Karpas-422 (cell line): ENCODE data around the gene RASSF4. TPM values are rescaled to one million over a fixed set of nuclear protein-coding genes. Genes with fewer than 3 reads are reported as not detected.

Experiments used
- DNase-seq: peaks from one replicate; pipeline ENCODE4 v3.0.0-alpha.2; 2015
- H2AFZ ChIP-seq: fragments of 200-600 bp; sonication (generic); 2 replicates; pipeline ENCODE4 v1.6.1; 2014; ENCODE audit warnings: antibody characterized with exemption, low read length, mixed read lengths
- H3K27ac ChIP-seq: fragments of 200-600 bp; sonication (generic); 2 replicates; pipeline ENCODE4 v1.5.1; 2014; ENCODE audit warnings: mild to moderate bottlenecking, low read length, moderate library complexity
- H3K27me3 ChIP-seq: fragments of 200-600 bp; sonication (generic); 2 replicates; pipeline ENCODE4 v1.6.1; 2014; ENCODE audit warnings: low read length, mixed read lengths
- H3K36me3 ChIP-seq: fragments of 200-600 bp; sonication (generic); 2 replicates; pipeline ENCODE4 v1.6.1; 2014; ENCODE audit warnings: low read length, mixed read lengths; ENCODE audit not compliant: insufficient read depth
- H3K4me1 ChIP-seq: fragments of 200-600 bp; sonication (generic); 2 replicates; pipeline ENCODE4 v1.6.1; 2014; ENCODE audit warnings: mild to moderate bottlenecking, low read length, mixed read lengths
- H3K4me2 ChIP-seq: fragments of 200-600 bp; sonication (generic); 2 replicates; pipeline ENCODE4 v1.6.1; 2014; ENCODE audit warnings: low read length, low read depth, mild to moderate bottlenecking; ENCODE audit not compliant: poor library complexity, severe bottlenecking
- H3K4me3 ChIP-seq: fragments of 200-600 bp; sonication (generic); 2 replicates; pipeline ENCODE4 v1.5.1; 2014; ENCODE audit warnings: mild to moderate bottlenecking, antibody characterized with exemption, low read length, mixed read lengths
- H3K79me2 ChIP-seq: fragments of 200-600 bp; sonication (generic); 2 replicates; pipeline ENCODE4 v1.6.1; 2014; ENCODE audit warnings: mild to moderate bottlenecking, low read length, mixed read lengths
- H3K9ac ChIP-seq: fragments of 200-600 bp; sonication (generic); 2 replicates; pipeline ENCODE4 v1.6.0; 2014; ENCODE audit warnings: low read length
- H3K9me2 ChIP-seq: fragments of 200-600 bp; sonication (generic), shearing (Covaris generic); replicated peaks from 2 replicates; pipeline ENCODE4 v1.6.0; 2014; ENCODE audit warnings: mild to moderate bottlenecking, low read length, moderate library complexity; ENCODE audit not compliant: insufficient read depth
- H3K9me3 ChIP-seq: fragments of 300-700, 200-600 bp; sonication (generic); 2 replicates; pipeline ENCODE4 v1.6.1; 2014; ENCODE audit warnings: low read length, mixed read lengths
- H4K20me1 ChIP-seq: fragments of 200-600 bp; sonication (generic); 2 replicates; pipeline ENCODE4 v1.6.1; 2014; ENCODE audit warnings: mild to moderate bottlenecking, antibody characterized with exemption, low read length, low read depth; ENCODE audit not compliant: insufficient read depth
- total RNA-seq: library from RNA; depleted of rRNA; stranded (reverse); fragments of >200 nt; shearing (Covaris generic); gene quantifications from 2 replicates; pipeline ENCODE4 v1.2.3, GENCODE V29; 2014; ENCODE audit warnings: low replicate concordance

RASSF4 gene
- total RNA-seq, 1 experiment from 2014 or later = 3.6 TPM

DNA sequence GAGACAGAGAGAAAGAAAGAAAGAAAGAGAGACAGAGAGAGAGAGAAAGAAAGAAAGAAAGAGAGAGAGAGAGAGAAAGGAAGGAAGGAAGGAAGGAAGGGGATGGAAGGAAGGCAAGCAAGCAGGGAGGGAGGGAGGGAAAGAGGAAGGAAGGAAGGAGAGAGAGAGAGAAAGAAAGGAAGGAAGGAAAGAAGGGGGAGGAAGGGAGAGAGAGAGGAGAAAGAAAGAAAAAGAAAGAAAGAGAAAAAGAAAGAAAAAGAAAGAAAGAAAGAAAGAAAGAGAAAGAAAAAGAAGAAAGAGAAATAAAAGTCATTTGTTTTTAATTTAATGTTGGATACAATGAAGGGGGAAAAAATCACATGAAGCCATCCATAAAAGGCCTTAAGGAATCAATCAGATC lies 4.6 kb upstream of the RASSF4 start:
- no peak for DNase-seq
- Histone ChIP-seq H3K27me3 (no peaks in the 10 kb centered on the region; the same call in 1 of the 2 replicates), H4K20me1 (peaks cover 4% of the 10 kb centered on the region; the same call in 1 of the 2 replicates), H3K9me3 (no peaks in the 10 kb centered on the region), H3K9me2 (no peaks in the 10 kb centered on the region), H3K4me1 (peaks cover 26% of the 10 kb centered on the region), H3K27ac (no peak overlapping the region), H3K4me2 (no peak overlapping the region), H3K79me2 (peaks cover 4% of the 10 kb centered on the region; the same call in 1 of the 2 replicates), H3K4me3 (no peak overlapping the region), H3K36me3 (peaks cover 3% of the 10 kb centered on the region; the same call in 1 of the 2 replicates), H3K9ac (no peak overlapping the region), H2AFZ (no peak overlapping the region)

GRCh38 chr10:44955413-44956070 lies 4.1 kb upstream of the RASSF4 start:
- Histone ChIP-seq H3K4me3 (no peak overlapping the region), H3K9ac (no peak overlapping the region), H3K79me2 (peaks cover 4% of the 10 kb centered on the region; the same call in 1 of the 2 replicates), H3K36me3 (peaks cover 3% of the 10 kb centered on the region; the same call in 1 of the 2 replicates), H3K4me1 (peaks cover 24% of the 10 kb centered on the region), H3K27ac (no peak overlapping the region), H4K20me1 (peaks cover 4% of the 10 kb centered on the region; the same call in 1 of the 2 replicates), H2AFZ (no peak overlapping the region), H3K27me3 (no peaks in the 10 kb centered on the region; the same call in 1 of the 2 replicates), H3K9me2 (no peaks in the 10 kb centered on the region), H3K9me3 (no peaks in the 10 kb centered on the region), H3K4me2 (no peak overlapping the region)
- DNase-seq = no peak

- Histone ChIP-seq H3K9ac (no peak overlapping the region), H3K9me3 (no peaks in the 10 kb centered on the region), H3K36me3 (peaks cover 3% of the 10 kb centered on the region; the same call in 1 of the 2 replicates), H4K20me1 (peaks cover 4% of the 10 kb centered on the region; the same call in 1 of the 2 replicates), H3K27me3 (no peaks in the 10 kb centered on the region; the same call in 1 of the 2 replicates), H3K79me2 (peaks cover 4% of the 10 kb centered on the region; the same call in 1 of the 2 replicates), H3K4me1 (peaks cover 25% of the 10 kb centered on the region), H3K4me2 (no peak overlapping the region), H3K4me3 (no peak overlapping the region), H2AFZ (no peak overlapping the region), H3K9me2 (no peaks in the 10 kb centered on the region), H3K27ac (no peak overlapping the region)
- DNase-seq = no peak
Measured at GRCh38 chr10:44956226-44956625, 3.4 kb upstream of the RASSF4 start.

GRCh38 chr10:44956717-44957706 lies 2.6 kb upstream of the RASSF4 start:
- H3K36me3 ChIP-seq = peaks cover 3% of the 10 kb centered on the region; the same call in 1 of the 2 replicates
- no peak overlapping the region for H3K27ac ChIP-seq
- peaks cover 4% of the 10 kb centered on the region; the same call in 1 of the 2 replicates for H3K79me2 ChIP-seq
- H2AFZ ChIP-seq = no peak overlapping the region
- no peaks in the 10 kb centered on the region; the same call in 1 of the 2 replicates for H3K27me3 ChIP-seq
- no peaks in the 10 kb centered on the region for H3K9me2 ChIP-seq
- peak; percentile 33 for DNase-seq
- no peak overlapping the region for H3K4me3 ChIP-seq
- H3K9me3 ChIP-seq = no peaks in the 10 kb centered on the region
- H3K4me2 ChIP-seq = no peak overlapping the region
- H3K9ac ChIP-seq = no peak overlapping the region
- H4K20me1 ChIP-seq = peaks cover 4% of the 10 kb centered on the region; the same call in 1 of the 2 replicates
- H3K4me1 ChIP-seq = peaks cover 32% of the 10 kb centered on the region

- Histone ChIP-seq H3K36me3 (peaks cover 3% of the 10 kb centered on the region; the same call in 1 of the 2 replicates), H3K27ac (no peak overlapping the region; the same call in 1 of the 2 replicates), H3K4me3 (peak overlapping the region; percentile 79), H3K9me2 (no peaks in the 10 kb centered on the region), H3K9ac (peak overlapping the region; percentile 72), H3K4me1 (peaks cover 45% of the 10 kb centered on the region), H3K9me3 (no peaks in the 10 kb centered on the region), H3K79me2 (peaks cover 4% of the 10 kb centered on the region; the same call in 1 of the 2 replicates), H4K20me1 (peaks cover 4% of the 10 kb centered on the region; the same call in 1 of the 2 replicates), H3K27me3 (no peaks in the 10 kb centered on the region; the same call in 1 of the 2 replicates), H3K4me2 (peak overlapping the region; percentile 81), H2AFZ (no peak overlapping the region)
- no peak for DNase-seq
Measured at GRCh38 chr10:44958196-44958897, 1.3 kb upstream of the RASSF4 start.

DNA sequence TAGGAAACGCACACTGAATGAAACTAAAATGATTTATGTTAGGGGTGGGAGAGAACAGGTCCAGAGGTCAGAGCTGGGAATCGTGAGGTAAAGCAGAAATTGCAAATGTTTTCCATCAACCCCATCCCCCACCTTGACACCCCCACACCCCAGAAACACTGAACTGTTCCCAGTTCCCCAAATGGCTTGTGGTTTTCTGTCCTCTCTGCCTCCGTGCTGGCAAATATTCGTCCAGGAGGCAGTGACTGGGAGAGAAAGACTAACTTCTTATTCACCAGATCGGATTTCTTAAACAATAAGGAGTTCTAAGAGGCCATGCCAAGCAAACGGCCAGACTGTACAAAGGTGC lies 730 bp upstream of the RASSF4 start:
- no peak for DNase-seq
- H3K36me3 ChIP-seq = peaks cover 3% of the 10 kb centered on the region; the same call in 1 of the 2 replicates
- peak overlapping the region; percentile 81 for H3K4me2 ChIP-seq
- no peak overlapping the region for H2AFZ ChIP-seq
- H3K79me2 ChIP-seq = peaks cover 4% of the 10 kb centered on the region; the same call in 1 of the 2 replicates
- H3K27me3 ChIP-seq = no peaks in the 10 kb centered on the region; the same call in 1 of the 2 replicates
- peak overlapping the region; percentile 72 for H3K9ac ChIP-seq
- no peaks in the 10 kb centered on the region for H3K9me2 ChIP-seq
- peaks cover 50% of the 10 kb centered on the region for H3K4me1 ChIP-seq
- H3K4me3 ChIP-seq = peak overlapping the region; percentile 79
- no peaks in the 10 kb centered on the region for H3K9me3 ChIP-seq
- H4K20me1 ChIP-seq = peaks cover 4% of the 10 kb centered on the region; the same call in 1 of the 2 replicates
- no peak overlapping the region; the same call in 1 of the 2 replicates for H3K27ac ChIP-seq

- no peak overlapping the region for H3K27ac ChIP-seq
- H2AFZ ChIP-seq = no peak overlapping the region
- no peaks in the 10 kb centered on the region for H3K9me3 ChIP-seq
- H3K4me1 ChIP-seq = peaks cover 62% of the 10 kb centered on the region
- peaks cover 4% of the 10 kb centered on the region; the same call in 1 of the 2 replicates for H3K79me2 ChIP-seq
- peak overlapping the region; percentile 81 for H3K4me2 ChIP-seq
- H4K20me1 ChIP-seq = peaks cover 4% of the 10 kb centered on the region; the same call in 1 of the 2 replicates
- no peaks in the 10 kb centered on the region for H3K9me2 ChIP-seq
- no peak for DNase-seq
- peaks cover 3% of the 10 kb centered on the region; the same call in 1 of the 2 replicates for H3K36me3 ChIP-seq
- peak overlapping the region; percentile 39; the same call in 1 of the 2 replicates for H3K9ac ChIP-seq
- no peaks in the 10 kb centered on the region; the same call in 1 of the 2 replicates for H3K27me3 ChIP-seq
- H3K4me3 ChIP-seq = peak overlapping the region; percentile 79
Measured at GRCh38 chr10:44960088-44960460, 472 bp downstream of the RASSF4 start.
